PFSK-1 (cell line): ENCODE results near the gene SLC12A3.

Experiments
- POLR2AphosphoS5 ChIP-seq: IDR thresholded peaks from 2 replicates; pipeline ENCODE4 v1.6.1; 2012; ENCODE audit warnings: low read depth, mild to moderate bottlenecking, control low read depth, low read length, moderate library complexity
- REST ChIP-seq, 2 experiments: IDR thresholded peaks; 2 replicates each; pipeline versions ENCODE4 v1.6.1 to v1.8.0; 2011 to 2012; ENCODE audit warnings: low read depth in 2 of 2, low read length in 2 of 2, control low read depth in 1 of 2, inconsistent platforms in 1 of 2, mild to moderate bottlenecking in 1 of 2, moderate library complexity in 1 of 2; ENCODE audit not compliant: insufficient read depth in 1 of 2
- SIN3A ChIP-seq: IDR thresholded peaks from 2 replicates; pipeline ENCODE4 v1.6.1; 2012; ENCODE audit warnings: mild to moderate bottlenecking, low read length, moderate library complexity, borderline replicate concordance; ENCODE audit not compliant: insufficient read depth
- TAF1 ChIP-seq: IDR thresholded peaks from 2 replicates; pipeline ENCODE4 v1.6.1; 2012; ENCODE audit warnings: low read length, control low read depth, borderline replicate concordance; ENCODE audit not compliant: insufficient read depth

DNA sequence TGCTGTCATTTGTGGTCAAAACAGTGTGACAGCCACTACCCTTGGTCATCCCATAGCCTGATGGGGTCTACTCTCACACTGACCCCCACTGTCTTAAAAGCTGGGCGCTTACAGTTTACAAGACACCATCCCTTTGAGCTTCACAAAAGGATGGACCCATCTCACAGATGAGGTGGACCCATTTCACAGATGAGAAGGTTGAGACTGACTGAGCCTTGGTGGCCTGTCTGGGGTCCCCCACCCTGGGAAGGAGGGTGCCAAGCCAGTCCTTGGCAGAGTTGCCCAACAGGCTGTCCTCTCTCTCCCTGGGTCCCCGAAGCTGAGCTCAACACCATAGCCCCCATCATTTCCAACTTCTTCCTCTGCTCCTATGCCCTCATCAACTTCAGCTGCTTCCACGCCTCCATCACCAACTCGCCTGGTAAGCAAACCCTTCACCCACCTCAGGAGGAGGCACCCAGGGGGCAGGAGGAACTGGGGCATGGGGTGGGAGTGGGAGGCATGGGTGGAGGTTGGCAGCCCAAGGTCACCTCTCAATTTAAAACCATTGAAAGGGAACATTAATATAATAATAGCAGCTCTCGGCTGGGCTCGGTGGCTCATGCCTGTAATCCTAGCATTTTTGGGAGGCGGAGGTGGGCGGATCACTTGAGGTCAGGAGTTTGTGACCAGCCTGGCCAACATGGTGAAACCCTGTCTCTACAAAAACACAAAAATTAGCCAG lies 17.2 kb downstream of the SLC12A3 start:
- TF ChIP-seq POLR2AphosphoS5, result no peak
- TF ChIP-seq REST (IDR thresholded peaks at IDR 0.05; ENCODE audit: insufficient read depth in 1 of 2, low read depth in 2 of 2, low read length in 2 of 2), result no peak
- TF ChIP-seq SIN3A, result no peak
- no peak for TF ChIP-seq TAF1
